ENCODE data around the gene STXBP3. TPM values are rescaled to one million over a fixed set of nuclear protein-coding genes. Genes with fewer than 3 reads are reported as not detected.

STXBP3 gene
- total RNA-seq, 4 donors from 2014 or later = 57.4 to 80.7 (median 69.5) TPM

DNA sequence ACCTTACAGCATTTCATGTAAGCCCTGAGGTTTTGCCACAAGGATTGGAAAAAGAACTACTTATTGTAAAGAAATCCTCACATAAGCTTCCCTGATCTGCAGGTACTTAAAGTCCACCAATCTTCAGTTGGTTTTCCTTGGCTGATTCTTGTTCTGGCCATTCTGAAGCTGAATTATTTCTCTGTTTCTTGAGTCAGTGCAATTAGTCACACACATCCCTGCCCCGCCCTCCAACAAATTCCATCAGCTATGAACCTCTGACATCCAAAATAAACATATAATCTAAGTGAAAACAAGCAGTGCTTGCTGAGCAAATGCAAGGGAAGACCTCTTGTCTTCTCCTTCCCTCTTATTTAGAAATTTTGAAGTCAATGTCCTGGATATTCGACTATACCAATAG, 42.0 kb upstream of the STXBP3 start:
- no peak overlapping the region for H3K4me3 ChIP-seq (ENCODE audit: low read depth, poor library complexity, severe bottlenecking)
- intact Hi-C loops (cut with DNase I; ENCODE audit: low total_unique reads) = no loop called here
- DNase-seq (ENCODE audit: low spot score in 2 of 2) = no peak
- TF ChIP-seq POLR2A (IDR thresholded peaks at IDR 0.05) = no peak
- TF ChIP-seq, protein P1, sequence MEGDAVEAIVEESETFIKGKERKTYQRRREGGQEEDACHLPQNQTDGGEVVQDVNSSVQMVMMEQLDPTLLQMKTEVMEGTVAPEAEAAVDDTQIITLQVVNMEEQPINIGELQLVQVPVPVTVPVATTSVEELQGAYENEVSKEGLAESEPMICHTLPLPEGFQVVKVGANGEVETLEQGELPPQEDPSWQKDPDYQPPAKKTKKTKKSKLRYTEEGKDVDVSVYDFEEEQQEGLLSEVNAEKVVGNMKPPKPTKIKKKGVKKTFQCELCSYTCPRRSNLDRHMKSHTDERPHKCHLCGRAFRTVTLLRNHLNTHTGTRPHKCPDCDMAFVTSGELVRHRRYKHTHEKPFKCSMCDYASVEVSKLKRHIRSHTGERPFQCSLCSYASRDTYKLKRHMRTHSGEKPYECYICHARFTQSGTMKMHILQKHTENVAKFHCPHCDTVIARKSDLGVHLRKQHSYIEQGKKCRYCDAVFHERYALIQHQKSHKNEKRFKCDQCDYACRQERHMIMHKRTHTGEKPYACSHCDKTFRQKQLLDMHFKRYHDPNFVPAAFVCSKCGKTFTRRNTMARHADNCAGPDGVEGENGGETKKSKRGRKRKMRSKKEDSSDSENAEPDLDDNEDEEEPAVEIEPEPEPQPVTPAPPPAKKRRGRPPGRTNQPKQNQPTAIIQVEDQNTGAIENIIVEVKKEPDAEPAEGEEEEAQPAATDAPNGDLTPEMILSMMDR (IDR thresholded peaks at IDR 0.05) = no peak
- WGBS, 2 donors = 44 to 52% methylated on average over 2 of the region's 2 CpGs

DNA sequence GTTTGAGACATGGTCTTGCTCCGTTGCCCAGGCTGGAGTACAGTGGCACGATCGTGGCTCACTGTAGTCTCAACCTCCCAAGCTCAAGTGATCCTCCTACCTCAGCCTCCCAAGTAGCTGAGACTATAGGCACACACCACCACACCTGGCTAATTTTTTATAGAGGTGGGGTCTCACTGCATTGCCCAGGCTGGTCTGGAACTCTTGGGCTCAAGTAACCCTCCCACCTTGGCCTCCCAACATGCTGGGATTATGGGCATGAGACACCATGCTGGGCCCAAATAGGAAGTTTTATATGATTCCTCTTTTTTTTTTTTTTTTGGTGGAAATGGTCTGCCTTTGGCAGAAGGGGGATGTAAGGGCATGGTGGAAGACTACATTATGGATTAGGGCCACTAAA, 39.8 kb upstream of the STXBP3 start:
- DNase-seq (ENCODE audit: low spot score in 2 of 2) = no peak
- TF ChIP-seq POLR2A (IDR thresholded peaks at IDR 0.05) = no peak
- TF ChIP-seq, protein P1 (IDR thresholded peaks at IDR 0.05) = no peak
- H3K4me3 ChIP-seq (ENCODE audit: low read depth, poor library complexity, severe bottlenecking) = no peak overlapping the region
- 88 to 90% methylated on average over 3 of the region's 3 CpGs for WGBS, 2 donors
- intact Hi-C loops (cut with DNase I; ENCODE audit: low total_unique reads) = no loop called here

DNA sequence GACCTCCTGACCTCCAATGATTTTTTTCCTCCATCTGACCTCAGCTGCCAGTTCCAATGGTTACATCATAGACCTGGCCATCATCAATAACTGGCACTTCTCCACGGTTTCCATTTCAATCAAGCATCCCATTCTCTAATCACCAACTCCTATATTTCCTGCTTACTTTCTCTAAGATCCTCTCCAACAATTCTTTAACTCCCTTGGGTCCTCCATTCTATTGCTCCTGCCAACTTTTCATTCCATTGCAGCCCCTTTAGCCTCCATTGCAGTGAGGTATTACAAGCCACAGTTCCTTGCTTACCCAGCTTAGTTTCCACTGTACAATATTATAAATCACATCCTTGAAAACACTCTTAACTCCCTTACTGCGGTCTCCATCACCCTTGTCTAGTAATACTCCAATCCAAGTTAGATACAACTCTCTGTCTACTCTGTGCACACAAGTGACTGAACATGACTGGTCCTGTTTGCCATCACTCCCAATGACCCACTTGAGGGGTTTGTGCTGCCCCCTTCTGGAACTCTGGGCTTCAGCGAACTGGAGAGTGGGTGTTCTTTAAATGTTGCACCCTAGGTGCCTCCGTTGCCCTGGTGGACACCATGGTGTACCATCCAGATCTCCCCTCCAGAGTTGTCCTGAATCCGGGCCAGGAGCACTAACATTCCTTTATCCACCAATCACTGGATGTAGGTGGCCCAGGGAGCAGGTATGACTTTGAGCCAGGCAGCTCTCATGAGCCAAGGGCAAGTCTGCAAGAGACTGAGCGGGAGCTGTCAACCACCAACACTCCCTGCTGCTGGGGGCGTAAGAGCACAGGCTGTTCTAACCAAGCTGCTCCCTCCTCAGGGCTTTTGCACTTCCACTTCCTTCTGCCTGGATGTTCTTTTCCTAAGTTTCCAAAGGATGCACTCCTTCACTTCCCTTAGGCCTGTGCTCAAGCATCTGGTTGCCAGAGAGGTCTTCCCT, 37.5 kb upstream of the STXBP3 start:
- intact Hi-C loops (cut with DNase I; ENCODE audit: low total_unique reads) = no loop called here
- WGBS, 2 donors = 72 to 76% methylated on average over 7 of the region's 7 CpGs
- DNase-seq (ENCODE audit: low spot score in 2 of 2) = no peak
- H3K4me3 ChIP-seq (ENCODE audit: low read depth, poor library complexity, severe bottlenecking) = no peak overlapping the region
- TF ChIP-seq POLR2A (IDR thresholded peaks at IDR 0.05) = no peak
- TF ChIP-seq, protein P1 (IDR thresholded peaks at IDR 0.05) = no peak

- WGBS, 2 donors = 48 to 51% methylated on average over 9 of the region's 9 CpGs
- H3K4me3 ChIP-seq (ENCODE audit: low read depth, poor library complexity, severe bottlenecking) = no peak within 1 kb of the TSS
- no peak for DNase-seq (ENCODE audit: low spot score in 2 of 2)
- intact Hi-C loops (cut with DNase I; ENCODE audit: low total_unique reads) = no loop called here
- no peak for TF ChIP-seq POLR2A (IDR thresholded peaks at IDR 0.05)
- TF ChIP-seq, protein P1 (IDR thresholded peaks at IDR 0.05) = no peak
Observed at GRCh38 chr1:108712606-108713150, 33.8 kb upstream of the STXBP3 start, which contains the start of gene FNDC7. Gene FNDC7 (plus strand): TSS chr1:108712908. CDS start chr1:108712934, 26 bp downstream.

DNA sequence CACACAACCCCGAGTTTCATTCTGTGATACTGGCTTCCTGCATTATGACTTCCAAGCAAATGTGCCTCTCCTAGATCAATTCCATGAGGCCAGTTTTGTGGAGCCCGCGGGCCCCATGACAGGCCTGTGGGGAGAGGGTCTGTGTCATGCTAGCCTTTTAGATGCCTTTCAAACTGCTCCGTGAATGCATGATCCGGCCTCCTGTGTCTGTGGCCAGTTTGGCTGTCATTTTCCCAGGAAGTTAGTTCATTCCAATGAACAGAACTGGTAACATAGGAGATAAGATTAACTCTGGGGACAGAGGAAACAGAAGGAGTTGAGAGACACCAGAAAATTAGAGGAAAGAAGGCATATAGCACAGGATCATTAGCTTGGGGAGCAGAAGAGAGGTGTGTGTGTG, 30.5 kb upstream of the STXBP3 start:
- DNase-seq (ENCODE audit: low spot score in 2 of 2) = no peak
- intact Hi-C loops (cut with DNase I; ENCODE audit: low total_unique reads) = no loop called here
- H3K4me3 ChIP-seq (ENCODE audit: low read depth, poor library complexity, severe bottlenecking) = no peak overlapping the region
- WGBS, 2 donors = 87 to 90% methylated on average over 5 of the region's 5 CpGs
- no peak for TF ChIP-seq POLR2A (IDR thresholded peaks at IDR 0.05)
- TF ChIP-seq, protein P1 (IDR thresholded peaks at IDR 0.05) = no peak
